GM11168 (cell line): Measurements from ENCODE around the gene AARSD1.
"Not testable (repeated sequence)": the region's sequence is repeated elsewhere in the genome, so short reads cannot be mapped to it uniquely, and the experiment has no call there.

ENCODE experiments used
- in situ Hi-C: fragments of 300-500 bp; cut with MboI; formaldehyde crosslinking; loops from one replicate; pipeline ENCODE4 v1.12.0; 2022; ENCODE audit warnings: low sequenced_read_pairs; ENCODE audit not compliant: unreplicated experiment

The AARSD1 gene

DNA sequence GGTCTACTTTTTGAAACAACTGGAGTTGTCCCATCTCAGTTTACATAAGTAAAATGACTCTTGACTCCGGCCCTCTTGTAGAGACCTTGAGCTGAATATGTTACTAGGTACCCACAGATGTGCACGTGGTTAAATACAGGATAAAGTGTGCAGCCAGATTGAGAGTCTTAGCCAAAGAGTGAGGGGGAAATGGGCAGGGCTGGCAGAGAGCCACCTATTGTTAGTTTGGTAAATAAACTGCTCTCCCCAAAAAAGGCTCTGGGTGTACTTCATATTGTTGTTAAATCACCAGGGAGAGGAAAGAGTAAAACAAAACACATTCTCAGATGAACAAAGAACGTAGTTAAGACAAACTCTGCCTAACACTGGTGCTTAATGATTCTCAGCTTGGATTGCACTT, 43.3 kb downstream of the AARSD1 start:
- in situ Hi-C loops: no loop called here

GRCh38 chr17:42920106-42920900, 44.0 kb downstream of the AARSD1 start:
- in situ Hi-C loops: no loop called here

- in situ Hi-C loops: not testable (repeated sequence)
These were observed 44.7 kb downstream of the AARSD1 start for GRCh38 chr17:42919522-42920077.

- in situ Hi-C loops: no loop called here
These were observed 45.2 kb downstream of the AARSD1 start for GRCh38 chr17:42918902-42919521.

- in situ Hi-C loops: no loop called here
These were observed 47.0 kb downstream of the AARSD1 start for GRCh38 chr17:42917236-42917603.

GRCh38 chr17:42916388-42917235, 47.6 kb downstream of the AARSD1 start:
- in situ Hi-C loops: not testable (repeated sequence)

- in situ Hi-C loops: not testable (repeated sequence)
These were observed 49.0 kb downstream of the AARSD1 start for GRCh38 chr17:42915288-42915687.

DNA sequence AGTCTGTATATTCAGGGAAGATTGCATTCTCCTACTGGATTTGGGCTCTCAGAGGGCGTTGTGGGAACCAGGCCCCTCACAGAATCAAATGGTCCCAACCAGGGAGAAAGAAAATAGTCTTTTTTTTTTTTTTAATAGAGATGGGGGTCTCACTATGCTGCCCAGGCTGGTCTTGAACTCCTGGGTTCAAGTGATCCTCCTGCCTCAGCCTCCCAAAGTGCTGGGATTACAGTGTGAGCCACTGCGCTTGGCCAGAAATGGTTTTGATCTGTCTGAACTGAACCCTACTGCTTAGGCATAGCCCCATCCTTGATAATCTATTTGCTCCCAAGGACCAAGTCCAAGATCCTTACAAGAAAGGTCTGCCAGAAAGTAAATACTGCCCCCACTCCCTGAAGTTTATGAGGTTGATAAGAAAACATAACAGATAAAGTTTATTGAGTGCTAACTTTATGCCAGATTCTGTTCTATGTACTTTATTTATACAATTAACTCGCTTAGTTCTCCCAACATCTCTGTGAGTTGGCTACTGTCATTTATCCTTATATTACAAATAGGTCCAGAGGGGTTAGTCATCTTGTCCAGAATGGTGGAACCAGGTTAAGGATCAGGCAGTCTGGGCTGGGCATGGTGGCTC, 50.2 kb downstream of the AARSD1 start:
- in situ Hi-C loops: no loop called here

- in situ Hi-C loops: no loop called here
These were observed 50.7 kb downstream of the AARSD1 start for GRCh38 chr17:42913522-42913921.

GRCh38 chr17:42908872-42909700, 55.2 kb downstream of the AARSD1 start:
- in situ Hi-C loops: no loop called here

- in situ Hi-C loops: no loop called here
These were observed 57.3 kb downstream of the AARSD1 start for GRCh38 chr17:42906772-42907446.

- in situ Hi-C loops: no loop called here
These were observed 60.2 kb downstream of the AARSD1 start for GRCh38 chr17:42904110-42904469.

- in situ Hi-C loops: no loop called here
These were observed 62.6 kb downstream of the AARSD1 start for GRCh38 chr17:42901535-42902229.
